B cell (primary cell): ENCODE data around the gene PHC2. TPM values are rescaled to one million over a fixed set of nuclear protein-coding genes. Genes with fewer than 3 reads are reported as not detected.

Source experiments
- ATAC-seq: fragments of 200-7000 bp; cut with Tn5 transposase; one replicate; pipeline ENCODE4 v1.10.0; 2021; ENCODE audit warnings: low read depth, mild to moderate bottlenecking, moderate number of reproducible peaks, moderate library complexity
- CTCF ChIA-PET: fragments of 350-600 bp; sonication (Branson Sonifier 250); formaldehyde crosslinking; loops from one replicate; lab custom pipeline; 2021; ENCODE audit warnings: antibody characterized with exemption, inconsistent platforms; lab: Charles Lee
- POLR2A ChIA-PET: fragments of 350-600 bp; sonication (Branson Sonifier 250); formaldehyde crosslinking; loops from one replicate; lab custom pipeline; 2021; ENCODE audit warnings: antibody characterized with exemption; lab: Charles Lee
- DNase-seq: peaks from one replicate; pipeline ENCODE4 v3.0.0; 2013
- H2AFZ ChIP-seq: 2 replicates; pipeline ENCODE4 v1.6.1; 2012; ENCODE audit warnings: mild to moderate bottlenecking, low read depth, low read length; ENCODE audit not compliant: insufficient read depth, poor library complexity, severe bottlenecking
- H3K27ac ChIP-seq, 2 donors: 1 replicate in 1 of 2; 2 replicates in 1 of 2; pipeline ENCODE4 v1.5.1; 2012 to 2013; ENCODE audit warnings: low read length in 2 of 2, mild to moderate bottlenecking in 2 of 2, moderate library complexity in 1 of 2
- H3K27me3 ChIP-seq, 4 experiments: fragments of 200-600 bp in 1 of 4; sonication (generic) in 1 of 4; replicated peaks in 1 of 4; 1 replicate in 2 of 4; 2 replicates in 2 of 4; pipeline versions ENCODE4 v1.6.1 to v1.7.0; 2013 to 2016; ENCODE audit warnings: low read length in 3 of 4, mild to moderate bottlenecking in 2 of 4, mixed read lengths in 1 of 4, moderate library complexity in 1 of 4; ENCODE audit not compliant: insufficient read depth in 4 of 4, control insufficient read depth in 3 of 4; ENCODE audit errors: control extremely low read depth in 1 of 4
- H3K36me3 ChIP-seq, 2 experiments: replicated peaks in 1 of 2; 1 replicate in 1 of 2; 2 replicates in 1 of 2; pipeline versions ENCODE4 v1.6.1 to v1.7.1; 2013; ENCODE audit warnings: low read length in 1 of 2; ENCODE audit not compliant: insufficient read depth in 2 of 2, control insufficient read depth in 1 of 2; ENCODE audit errors: control extremely low read depth in 1 of 2, extremely low read depth in 1 of 2
- H3K4me1 ChIP-seq, 2 donors: fragments of 200-600 bp in 1 of 2; sonication (generic) in 1 of 2; 1 replicate in 1 of 2; 2 replicates in 1 of 2; pipeline versions ENCODE4 v1.5.1 to v1.6.1; 2013 to 2017; ENCODE audit warnings: low read length in 2 of 2; ENCODE audit not compliant: control insufficient read depth in 2 of 2, insufficient read depth in 2 of 2
- H3K4me2 ChIP-seq: replicated peaks from 2 replicates; pipeline ENCODE3; 2012; ENCODE audit warnings: mild to moderate bottlenecking, low read depth, low read length; ENCODE audit not compliant: poor library complexity, severe bottlenecking
- H3K4me3 ChIP-seq, 5 experiments: fragments of 200-600 bp in 1 of 5; sonication (generic) in 1 of 5; 1 replicate in 3 of 5; 2 replicates in 2 of 5; pipeline versions ENCODE4 v1.5.1 to v1.7.0; 2011 to 2016; ENCODE audit warnings: low read length in 4 of 5, mild to moderate bottlenecking in 4 of 5, low read depth in 2 of 5, control low read depth in 1 of 5, moderate library complexity in 1 of 5; ENCODE audit not compliant: insufficient read depth in 1 of 5; ENCODE audit errors: control extremely low read depth in 1 of 5, extremely low read depth in 1 of 5
- H3K79me2 ChIP-seq: fragments of 200-600 bp; sonication (generic); one replicate; pipeline ENCODE4 v1.6.0; 2016; ENCODE audit warnings: low read length; ENCODE audit not compliant: control insufficient read depth, insufficient read depth
- H3K9ac ChIP-seq: fragments of 200-600 bp; sonication (generic); 2 replicates; pipeline ENCODE4 v1.6.1; 2017; ENCODE audit warnings: mild to moderate bottlenecking, low read length, moderate library complexity
- H3K9me3 ChIP-seq, 3 donors: one replicate each; pipeline versions ENCODE4 v1.6.1 to v1.7.1; 2013; ENCODE audit warnings: low read length in 2 of 3; ENCODE audit not compliant: control insufficient read depth in 2 of 3, insufficient read depth in 1 of 3; ENCODE audit errors: control extremely low read depth in 1 of 3
- H4K20me1 ChIP-seq: 2 replicates; pipeline ENCODE4 v1.6.0; 2012; ENCODE audit warnings: mild to moderate bottlenecking, low read length; ENCODE audit not compliant: insufficient read depth, control insufficient read depth, poor library complexity, severe bottlenecking
- H3K27ac Mint-ChIP-seq: one replicate; pipeline ENCODE4 v1.8.0; 2021; ENCODE audit warnings: mixed read lengths
- H3K27me3 Mint-ChIP-seq: one replicate; pipeline ENCODE4 v1.8.0; 2021; ENCODE audit warnings: mixed read lengths
- H3K4me1 Mint-ChIP-seq: one replicate; pipeline ENCODE4 v1.8.0; 2021; ENCODE audit warnings: mixed read lengths
- H3K4me3 Mint-ChIP-seq: one replicate; pipeline ENCODE4 v1.8.0; 2021; ENCODE audit warnings: mixed read lengths
- H3K9me3 Mint-ChIP-seq: one replicate; pipeline ENCODE4 v1.8.0; 2022; ENCODE audit warnings: mixed read lengths; ENCODE audit not compliant: insufficient read depth
- CTCF ChIP-seq: fragments of 200-600 bp; IDR thresholded peaks from one replicate; pipeline ENCODE4 v1.8.0; 2022; ENCODE audit warnings: antibody characterized with exemption, mild to moderate bottlenecking
- EZH2 ChIP-seq: IDR thresholded peaks from 2 replicates; pipeline ENCODE4 v1.6.1; 2012; ENCODE audit warnings: borderline replicate concordance, low read depth, mild to moderate bottlenecking, moderate library complexity, low read length; ENCODE audit not compliant: insufficient read depth, poor library complexity, severe bottlenecking
- WGBS: methylation state at CpG from one replicate; pipeline ENCODE4 v1.1.5; 2013; ENCODE audit warnings: missing lambda C conversion rate; ENCODE audit not compliant: insufficient coverage; 5-methylcytosine and 5-hydroxymethylcytosine counted together
- intact Hi-C: fragments of 100-400 bp; cut with micrococcal nuclease; formaldehyde crosslinking; loops from one replicate; pipeline ENCODE4 v1.10.0; 2022
- polyA plus RNA-seq: library from polyadenylated mRNA; depleted of rRNA; stranded (reverse); fragments of >200 nt; gene quantifications from 2 replicates; pipeline ENCODE4 v1.2.3, GENCODE V29; 2012
- total RNA-seq, 2 donors: library from RNA; stranded (reverse); fragments of 120-200 nt in 1 of 2; gene quantifications; 1 replicate in 1 of 2; 2 replicates in 1 of 2; pipeline versions ENCODE4 v1.2.3 to v1.2.4, GENCODE V29; 2013 to 2022

The PHC2 gene
- total and polyA plus RNA-seq, 2 donors (not counting 1 experiment from before 2014, with no cell fraction given) = 23.1 to 23.4 TPM

- Histone ChIP-seq H3K4me1 (peaks cover 11 to 23% of the 10 kb centered on the region in 2 donors), H3K79me2 (no peaks in the 10 kb centered on the region), H3K4me2 (no peak overlapping the region), H4K20me1 (no peaks in the 10 kb centered on the region), H3K4me3 (no peak overlapping the region), H3K27ac (no peak overlapping the region), H3K9me3 (no peaks in the 10 kb centered on the region), H3K36me3 (no peaks in the 10 kb centered on the region), H3K27me3 (no peaks in the 10 kb centered on the region), H3K9ac (no peak overlapping the region), H2AFZ (no peak overlapping the region)
- Mint-ChIP-seq H3K27ac (no peak overlapping the region), H3K9me3 (no peaks in the 10 kb centered on the region), H3K4me1 (peaks cover 25% of the 10 kb centered on the region), H3K4me3 (no peak overlapping the region), H3K27me3 (no peaks in the 10 kb centered on the region)
- DNase-seq = no peak
- intact Hi-C loops = no loop called here
- WGBS = 95% methylated on average over 4 of the region's 4 CpGs
- ChIA-PET POLR2A (interaction anchor here (0.6 kb wide), 1 partner anchor 1401 kb away, joined by 3 read pairs; no protein-coding TSS in a partner anchor), CTCF (interaction anchor here (0.8 to 8.9 kb wide), 5 partner anchors 10 to 172 kb away, joined by 3 to 210 read pairs (median 4); no protein-coding TSS in a partner anchor)
- TF ChIP-seq EZH2 (no peak), CTCF (no peak)
- no peak for ATAC-seq
These were observed 37.1 kb upstream of the PHC2 start for GRCh38 chr1:33468011-33468410.

GRCh38 chr1:33466159-33466558, 35.3 kb upstream of the PHC2 start:
- H3K27me3 Mint-ChIP-seq = no peaks in the 10 kb centered on the region
- no peaks in the 10 kb centered on the region for H3K9me3 Mint-ChIP-seq
- Histone ChIP-seq H3K36me3 (no peaks in the 10 kb centered on the region), H3K9ac (no peak overlapping the region), H3K4me1 (peaks cover 20 to 28% of the 10 kb centered on the region in 2 donors), H2AFZ (no peak overlapping the region), H3K9me3 (no peaks in the 10 kb centered on the region), H3K27me3 (no peaks in the 10 kb centered on the region), H3K4me3 (no peak overlapping the region), H3K79me2 (no peaks in the 10 kb centered on the region), H4K20me1 (no peaks in the 10 kb centered on the region), H3K27ac (no peak overlapping the region), H3K4me2 (no peak overlapping the region)
- no peak overlapping the region for H3K4me3 Mint-ChIP-seq
- ATAC-seq = no peak
- POLR2A ChIA-PET = no interaction called here
- TF ChIP-seq CTCF = no peak
- no peak for TF ChIP-seq EZH2
- intact Hi-C loops = no loop called here
- DNase-seq = no peak
- H3K27ac Mint-ChIP-seq = no peak overlapping the region
- CTCF ChIA-PET = interaction anchor here (0.8 to 8.9 kb wide), 2 partner anchors 24 to 170 kb away, joined by 3 to 210 read pairs; no protein-coding TSS in a partner anchor
- WGBS = 84% methylated on average over 4 of the region's 6 CpGs
- H3K4me1 Mint-ChIP-seq = peaks cover 28% of the 10 kb centered on the region
